ENCODE measurements around the gene CYP17A1.

CYP17A1 gene

GRCh38 chr10:102813734-102814452 is 23.3 kb downstream of the CYP17A1 start:
- DNase-seq = no peak
- Histone ChIP-seq H3K4me1 (peaks cover 15% of the 10 kb centered on the region), H3K4me3 (ENCODE audit: low read depth, low read length) (no peak overlapping the region), H3K9me3 (no peaks in the 10 kb centered on the region), H3K27me3 (no peaks in the 10 kb centered on the region), H3K36me3 (peaks cover 8% of the 10 kb centered on the region)
- no peak for TF ChIP-seq CTCF (IDR thresholded peaks at IDR 0.05; ENCODE audit: low read depth, low read length)

- Histone ChIP-seq H3K4me1 (peaks cover 15% of the 10 kb centered on the region), H3K27me3 (no peaks in the 10 kb centered on the region), H3K4me3 (ENCODE audit: low read depth, low read length) (no peak overlapping the region), H3K9me3 (no peaks in the 10 kb centered on the region), H3K36me3 (peaks cover 8% of the 10 kb centered on the region)
- DNase-seq = no peak
- TF ChIP-seq CTCF (IDR thresholded peaks at IDR 0.05; ENCODE audit: low read depth, low read length) = no peak
These were observed 24.1 kb downstream of the CYP17A1 start for GRCh38 chr10:102813017-102813541.

- DNase-seq = no peak
- Histone ChIP-seq H3K27me3 (no peaks in the 10 kb centered on the region), H3K4me3 (ENCODE audit: low read depth, low read length) (no peak overlapping the region), H3K36me3 (peaks cover 8% of the 10 kb centered on the region), H3K4me1 (peaks cover 15% of the 10 kb centered on the region), H3K9me3 (no peaks in the 10 kb centered on the region)
- TF ChIP-seq CTCF (IDR thresholded peaks at IDR 0.05; ENCODE audit: low read depth, low read length) = no peak
These were observed 24.9 kb downstream of the CYP17A1 start for GRCh38 chr10:102812231-102812876.

- no peak for TF ChIP-seq CTCF (IDR thresholded peaks at IDR 0.05; ENCODE audit: low read depth, low read length)
- no peaks in the 10 kb centered on the region for H3K9me3 ChIP-seq
- H3K36me3 ChIP-seq = peaks cover 8% of the 10 kb centered on the region
- no peak overlapping the region for H3K4me3 ChIP-seq (ENCODE audit: low read depth, low read length)
- no peak for DNase-seq
- peaks cover 15% of the 10 kb centered on the region for H3K4me1 ChIP-seq
- no peaks in the 10 kb centered on the region for H3K27me3 ChIP-seq
These were observed 25.9 kb downstream of the CYP17A1 start for GRCh38 chr10:102811346-102811745.

GRCh38 chr10:102808380-102808779 is 28.8 kb downstream of the CYP17A1 start:
- Histone ChIP-seq H3K36me3 (peaks cover 8% of the 10 kb centered on the region), H3K4me1 (no peaks in the 10 kb centered on the region), H3K27me3 (no peaks in the 10 kb centered on the region), H3K9me3 (no peaks in the 10 kb centered on the region), H3K4me3 (ENCODE audit: low read depth, low read length) (no peak overlapping the region)
- no peak for TF ChIP-seq CTCF (IDR thresholded peaks at IDR 0.05; ENCODE audit: low read depth, low read length)
- no peak for DNase-seq
